SIG-M5 treated with dmso at 0.1 percent for 504 hours (cell line): ENCODE data around the gene UMPS.

Source experiments
- DNase-seq: peaks from one replicate; lab custom pipeline; 2025; ENCODE audit not compliant: unreplicated experiment; lab: John Stamatoyannopoulos, UW

Gene UMPS

DNA sequence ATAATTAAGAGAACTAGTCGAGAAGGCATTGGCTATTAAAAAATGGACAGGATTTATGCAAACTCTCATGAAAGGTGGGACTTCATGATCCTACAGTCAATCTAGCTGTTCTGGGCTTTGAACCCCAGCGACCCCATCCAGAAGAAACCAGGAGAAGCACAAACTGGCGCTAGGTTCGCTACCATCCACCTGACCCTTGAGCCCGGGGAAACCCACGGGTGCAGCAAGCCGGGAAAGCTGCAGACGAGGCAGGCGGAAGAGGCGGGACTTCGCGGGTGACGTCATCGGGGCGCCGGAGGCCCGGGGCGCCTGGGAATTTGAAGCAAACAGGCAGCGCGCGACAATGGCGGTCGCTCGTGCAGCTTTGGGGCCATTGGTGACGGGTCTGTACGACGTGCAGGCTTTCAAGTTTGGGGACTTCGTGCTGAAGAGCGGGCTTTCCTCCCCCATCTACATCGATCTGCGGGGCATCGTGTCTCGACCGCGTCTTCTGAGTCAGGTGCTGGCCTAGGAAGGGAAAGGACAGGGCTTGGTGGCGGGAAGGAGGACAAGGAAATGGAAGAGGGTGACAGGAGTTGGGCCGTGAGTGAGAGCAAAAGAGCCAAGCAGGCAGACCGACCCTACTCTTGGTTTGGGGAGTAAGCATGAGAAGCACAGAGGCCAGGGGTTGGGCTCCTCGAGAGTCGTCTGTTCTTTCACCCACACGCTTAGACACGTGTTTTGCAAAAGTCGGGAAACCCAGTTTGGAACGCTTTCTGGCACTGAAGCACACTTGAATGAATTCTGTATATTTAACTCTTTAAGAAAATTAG, at the start of gene UMPS:
Gene UMPS, plus strand, starts transcription at position 324 of the 812 bp plus-strand sequence. Its CDS starts 20 bp downstream, at position 344.
- DNase-seq, result peak; percentile 80

- DNase-seq, result no peak
Observed at GRCh38 chr3:124680521-124680920, 49.7 kb upstream of the UMPS start.

DNA sequence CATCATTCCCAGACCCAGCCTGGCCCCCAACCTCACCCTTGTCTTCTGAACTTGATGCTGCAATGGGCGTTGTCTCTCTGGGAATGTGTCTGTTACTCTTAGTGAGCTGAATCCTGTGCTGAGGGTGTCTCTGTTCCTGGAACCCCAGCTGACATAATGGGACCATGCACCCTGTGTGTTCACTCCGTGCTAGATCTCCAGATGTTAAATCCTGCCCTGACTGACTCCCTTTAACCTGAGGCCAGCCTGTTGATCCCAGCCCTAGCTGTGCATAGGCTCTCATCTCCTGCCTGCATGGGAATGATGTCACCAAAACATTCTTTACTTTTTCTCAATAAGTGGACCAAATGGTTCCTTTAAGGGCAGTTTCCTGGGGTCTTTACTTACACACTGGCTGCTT, 48.0 kb upstream of the UMPS start:
- DNase-seq, result no peak

DNA sequence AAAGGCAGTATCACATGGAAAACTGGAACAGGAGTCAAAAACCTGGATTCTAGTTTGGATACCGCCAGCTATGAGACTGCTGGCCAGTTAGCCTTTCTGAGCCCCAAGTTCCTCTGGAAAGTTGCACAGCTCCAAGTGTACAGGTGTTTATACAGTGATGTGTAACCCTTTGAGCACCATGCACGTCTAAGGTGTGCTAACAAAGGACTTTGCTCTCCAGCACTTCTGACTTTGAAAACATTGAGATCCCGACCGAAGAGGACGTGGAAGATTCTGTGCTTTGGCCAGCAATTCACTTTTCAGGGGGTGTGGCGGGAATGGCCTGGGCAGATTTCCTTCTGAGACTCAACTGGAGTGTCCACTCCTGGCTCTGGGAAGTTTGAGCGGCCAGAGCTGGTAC, 45.8 kb upstream of the UMPS start:
- DNase-seq, result no peak

DNA sequence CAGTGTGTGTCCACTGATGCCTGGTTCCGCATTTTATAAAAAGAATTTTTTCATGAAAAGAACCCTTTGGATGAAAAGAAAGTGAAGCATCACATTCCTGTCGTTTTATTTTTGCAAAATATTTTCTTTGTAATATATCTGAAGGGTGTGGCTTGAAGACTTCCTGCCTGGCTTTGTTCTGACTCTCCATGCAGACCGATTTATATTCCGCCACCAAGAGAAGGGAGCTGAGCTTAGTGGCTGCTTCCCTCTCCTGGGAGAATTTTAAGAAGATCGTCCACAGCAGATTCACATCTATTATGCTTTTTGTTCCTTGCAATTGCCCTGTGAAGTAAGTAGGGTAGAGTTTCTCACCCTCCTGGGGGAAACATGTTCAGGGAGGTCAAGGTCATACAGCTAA, 45.2 kb upstream of the UMPS start:
- no peak for DNase-seq

- DNase-seq, result no peak
Observed at GRCh38 chr3:124685481-124685880, 44.8 kb upstream of the UMPS start.

DNA sequence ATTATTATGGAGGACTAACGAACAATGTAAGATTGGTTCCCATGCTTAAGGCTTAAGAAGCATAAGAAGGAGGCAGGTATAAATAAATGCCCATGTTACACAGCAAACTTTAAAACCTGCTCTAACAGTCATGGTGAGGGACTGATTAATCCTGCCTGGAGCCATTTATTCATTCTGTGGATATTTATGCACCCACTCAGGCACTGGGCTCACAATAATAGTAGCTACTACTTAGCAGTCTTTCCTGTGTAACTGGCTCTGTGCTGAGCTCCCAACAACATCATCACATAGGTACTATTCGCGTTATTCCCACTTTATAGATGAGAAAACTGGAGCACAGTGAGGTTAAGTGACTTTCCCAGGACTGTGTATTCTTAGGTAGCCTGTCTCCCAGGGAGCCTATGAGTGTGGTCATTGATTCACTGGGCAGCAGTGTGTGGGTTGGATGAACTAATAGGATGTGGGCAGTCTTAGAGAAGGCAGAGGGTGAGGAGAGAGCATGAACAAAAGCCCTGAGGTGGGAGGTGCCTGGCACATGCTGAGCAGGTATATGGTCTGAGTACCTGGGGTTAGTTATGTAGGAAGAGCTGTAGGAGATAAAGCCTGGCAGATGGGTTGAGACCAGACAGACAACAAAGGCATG, 44.1 kb upstream of the UMPS start:
- no peak for DNase-seq

DNA sequence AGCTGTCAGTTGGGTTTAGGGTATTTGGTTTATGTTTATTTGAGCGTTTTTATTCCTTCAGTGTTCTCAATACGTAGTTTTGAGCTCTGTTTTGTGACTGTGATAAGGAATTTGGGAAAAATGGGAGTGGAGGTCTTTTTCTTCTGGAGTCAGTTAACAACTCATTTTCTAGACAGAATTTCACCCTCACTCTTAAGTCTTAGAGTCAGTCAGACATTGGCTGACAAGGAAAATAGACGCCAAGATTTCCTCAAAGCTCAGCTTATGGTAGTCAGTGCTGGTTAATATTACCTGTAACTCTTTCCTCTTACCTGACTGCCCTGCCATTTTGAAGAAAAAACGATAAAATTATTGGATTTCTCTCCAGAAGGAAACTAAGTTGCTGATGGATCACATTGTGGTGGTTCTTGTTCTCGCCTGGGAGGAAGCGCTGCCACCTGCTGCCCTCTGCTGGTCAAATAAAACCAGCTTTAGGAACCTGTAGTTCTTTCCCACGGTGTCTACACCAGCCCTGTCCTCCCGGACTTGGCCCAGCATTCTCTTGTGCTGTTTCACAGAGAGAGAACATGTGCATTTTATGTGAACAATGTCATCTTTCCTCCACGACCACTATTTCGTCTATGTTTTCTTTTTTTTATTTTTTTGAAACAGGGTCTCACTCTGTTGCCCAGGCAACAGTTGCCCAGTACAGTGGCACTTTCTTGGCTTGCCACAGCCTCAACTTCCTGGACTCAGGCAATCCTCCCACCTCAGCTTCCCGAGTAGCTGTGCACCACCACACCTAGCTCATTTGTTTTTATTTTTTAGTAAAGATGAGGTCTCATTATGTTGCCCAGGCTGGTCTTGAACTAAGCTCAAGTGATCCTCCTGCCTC, 41.4 kb upstream of the UMPS start:
- DNase-seq, result peak; percentile 65

- no peak for DNase-seq
Observed at GRCh38 chr3:124691599-124691998, 38.7 kb upstream of the UMPS start.

DNA sequence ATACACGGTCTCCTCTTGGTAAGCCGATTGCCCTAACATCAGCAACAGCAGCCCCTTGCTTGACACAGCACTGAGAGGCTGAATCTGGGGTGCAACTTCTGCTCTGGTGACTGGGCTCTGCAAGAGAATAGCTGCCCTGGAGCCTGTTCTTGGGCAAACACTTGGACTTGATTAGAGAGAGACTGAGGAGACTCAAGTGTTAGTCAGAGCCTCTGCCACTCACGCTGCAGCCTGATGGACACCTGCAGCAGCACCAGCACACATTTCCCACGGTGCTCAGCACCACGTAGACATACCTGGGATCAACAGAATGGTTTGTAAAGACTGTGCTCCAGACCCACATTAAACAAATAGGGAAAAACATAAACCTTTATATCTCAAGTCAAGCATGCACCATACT, 35.8 kb upstream of the UMPS start:
- DNase-seq, result no peak

DNA sequence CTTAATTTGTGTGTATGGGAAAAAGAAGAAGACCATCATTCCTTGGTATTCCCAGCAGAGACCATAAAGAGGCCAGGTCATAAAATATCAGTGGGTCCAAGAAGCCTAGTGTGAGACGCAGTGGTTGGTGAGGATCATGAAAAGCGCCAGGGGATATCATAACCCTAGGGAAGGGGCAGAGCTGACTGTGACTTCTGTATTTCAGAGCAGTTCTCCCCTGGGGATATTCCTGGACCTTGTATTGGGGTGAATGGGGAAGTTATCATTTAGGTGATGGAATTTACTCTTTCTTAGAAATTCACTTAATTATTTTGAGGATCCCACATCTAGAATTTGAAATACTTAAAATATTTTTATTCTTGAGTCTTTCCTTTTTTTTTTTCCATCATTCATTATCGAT, 34.9 kb upstream of the UMPS start:
- no peak for DNase-seq

DNA sequence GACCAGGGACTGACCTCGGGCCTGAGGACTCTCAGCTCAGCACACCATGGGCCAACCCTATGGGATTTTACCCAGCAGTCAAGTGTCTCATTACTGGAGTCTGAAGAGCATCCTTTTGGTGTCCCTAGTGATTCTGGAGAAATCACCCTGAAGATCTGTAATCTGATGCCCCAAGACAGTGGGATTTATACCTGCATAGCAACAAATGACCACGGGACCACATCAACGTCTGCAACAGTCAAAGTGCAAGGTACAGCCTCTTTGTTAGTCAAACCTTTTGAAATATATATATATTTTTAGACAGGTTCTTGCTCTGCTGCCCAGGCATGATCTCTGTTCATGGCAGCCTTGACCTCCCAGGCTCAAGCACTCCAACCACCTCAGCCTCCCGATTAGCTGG, 34.2 kb upstream of the UMPS start:
- no peak for DNase-seq

DNA sequence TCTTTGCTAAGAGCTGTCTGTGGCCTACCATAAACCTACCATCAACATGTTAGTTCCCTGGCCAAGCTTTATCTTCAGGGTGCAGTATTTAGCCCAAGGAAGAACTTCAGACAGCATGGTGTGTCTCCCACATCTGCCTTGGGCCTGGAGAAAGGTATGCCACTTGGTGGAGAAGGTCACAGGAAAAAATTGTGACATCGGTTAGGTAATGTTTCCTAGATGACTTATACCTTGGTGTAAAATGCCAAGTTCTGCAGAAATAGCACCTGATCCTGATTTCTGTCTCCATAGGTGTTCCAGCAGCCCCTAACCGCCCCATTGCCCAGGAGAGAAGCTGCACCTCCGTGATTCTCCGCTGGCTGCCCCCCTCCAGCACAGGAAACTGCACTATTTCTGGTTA, 33.0 kb upstream of the UMPS start:
- no peak for DNase-seq

DNA sequence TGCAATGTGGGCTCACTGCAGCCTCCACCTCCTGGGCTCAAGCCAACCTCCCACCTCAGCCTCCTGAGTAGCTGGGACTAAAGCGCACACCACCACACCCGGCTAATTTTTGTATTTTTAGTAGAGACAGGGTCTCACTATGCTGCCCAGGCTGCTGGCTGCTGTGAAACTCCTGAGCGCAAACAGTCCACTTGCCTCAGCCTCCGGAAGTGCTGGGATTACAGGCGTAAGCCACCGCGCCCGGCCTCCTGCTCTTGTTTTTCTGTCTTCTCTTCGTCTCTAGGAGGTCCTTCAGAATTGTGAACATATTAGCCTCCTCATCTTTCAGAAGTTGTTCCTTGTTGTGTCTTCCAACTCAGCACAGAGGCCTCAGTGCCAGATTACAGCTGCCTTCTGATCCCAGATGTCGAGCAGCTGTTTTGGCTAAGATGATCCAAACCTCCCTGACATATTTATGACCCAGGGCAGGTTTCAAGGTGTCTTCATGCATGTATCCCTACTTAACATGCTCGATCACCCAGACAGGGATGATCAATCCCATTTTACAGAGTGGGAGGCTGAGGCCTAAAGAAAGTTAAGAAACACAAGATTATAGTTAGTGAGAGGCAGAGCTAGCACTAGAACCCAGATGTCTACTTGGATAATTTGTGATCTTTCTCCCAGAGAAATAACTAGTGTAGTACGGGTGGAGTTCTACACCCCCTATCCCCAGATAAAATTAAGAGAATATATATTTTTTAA, 32.1 kb upstream of the UMPS start:
- DNase-seq, result no peak

DNA sequence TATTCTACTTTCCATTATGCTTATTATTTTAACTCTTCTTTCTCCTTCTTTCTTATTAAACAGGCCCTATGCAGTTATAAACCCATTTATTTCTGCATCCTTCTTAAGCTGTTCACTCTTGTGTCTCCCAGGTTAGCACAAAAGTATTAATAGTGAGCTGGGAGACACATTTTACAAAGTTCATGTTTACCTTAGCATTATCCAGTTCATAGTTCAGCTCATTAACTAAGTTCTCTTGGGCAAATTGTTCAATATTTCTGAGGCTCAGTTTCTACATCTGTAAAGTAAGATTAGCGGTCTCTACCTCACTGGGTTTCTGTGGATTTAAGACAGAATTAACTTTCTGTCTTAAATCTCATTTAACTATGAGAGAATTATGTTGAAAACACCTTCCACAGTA, 31.2 kb upstream of the UMPS start:
- no peak for DNase-seq

GRCh38 chr3:124699686-124700396, 30.4 kb upstream of the UMPS start:
- no peak for DNase-seq

GRCh38 chr3:124700880-124701684, 29.2 kb upstream of the UMPS start:
- DNase-seq, result no peak

GRCh38 chr3:124701687-124702086, 28.6 kb upstream of the UMPS start:
- DNase-seq, result no peak

DNA sequence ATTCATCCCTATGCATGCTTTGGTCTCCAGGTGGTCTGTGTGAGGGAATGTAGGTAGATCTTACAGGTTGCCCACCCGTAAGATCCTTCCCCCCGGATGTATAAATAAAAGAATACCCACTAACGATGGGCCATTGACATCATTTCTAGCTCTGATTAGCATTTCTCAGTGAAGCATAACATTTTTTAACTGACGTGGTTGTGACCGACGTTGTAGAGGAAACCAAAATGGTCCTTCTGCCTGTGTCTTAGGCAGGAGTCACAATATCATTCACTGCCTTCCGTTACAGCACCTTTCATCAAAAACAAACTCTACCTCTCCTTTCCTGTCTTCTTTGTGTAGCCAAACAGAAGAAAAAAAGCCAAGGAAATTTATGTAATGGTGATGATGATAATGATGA, 27.3 kb upstream of the UMPS start:
- DNase-seq, result no peak

DNA sequence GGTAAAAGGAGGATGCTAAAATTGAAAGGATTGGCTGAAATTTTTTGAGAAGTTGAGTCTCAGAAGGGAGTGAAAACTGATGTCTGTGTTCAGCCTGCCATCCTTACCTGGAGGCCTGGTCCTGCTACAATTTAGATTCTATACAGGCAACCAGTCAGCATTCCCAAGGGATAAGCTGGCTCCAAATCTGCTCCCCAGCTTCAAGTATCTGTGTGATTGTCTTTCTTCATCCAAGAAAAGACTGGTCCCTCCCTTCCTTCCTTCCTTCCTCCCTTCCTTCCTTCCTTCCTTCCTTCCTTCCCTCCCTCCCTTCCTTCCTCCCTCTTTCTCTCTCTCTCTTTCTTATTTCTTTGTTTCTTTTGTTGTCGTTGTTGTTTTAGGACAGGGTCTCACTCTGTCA, 24.7 kb upstream of the UMPS start:
- no peak for DNase-seq
